ENCODE results near the gene PLEKHA6. TPM values are rescaled to one million over a fixed set of nuclear protein-coding genes. Genes with fewer than 3 reads are reported as not detected.

Gene PLEKHA6
- total RNA-seq, 1 experiment from 2014 or later: 2.1 TPM

- Histone ChIP-seq H3K9ac (ENCODE audit: extremely low read depth, insufficient read length, low read length) (no peak overlapping the region), H2BK20ac (ENCODE audit: low read depth, low read length, poor library complexity, severe bottlenecking) (no peak overlapping the region), H3K14ac (ENCODE audit: insufficient read depth, low read length) (no peak overlapping the region), H2AFZ (ENCODE audit: low read length) (no peak overlapping the region), H3K4me1 (ENCODE audit: insufficient read depth, low read length) (peaks cover 7% of the 10 kb centered on the region), H3K79me2 (ENCODE audit: insufficient read depth, low read length) (no peaks in the 10 kb centered on the region), H3K27ac (ENCODE audit: insufficient read length, low read depth, low read length) (no peak overlapping the region), H4K91ac (ENCODE audit: insufficient read length, low read depth, low read length) (no peak overlapping the region), H2BK120ac (ENCODE audit: low read depth, low read length, poor library complexity, severe bottlenecking) (no peak overlapping the region), H3K27me3 (ENCODE audit: insufficient read depth, low read length) (no peaks in the 10 kb centered on the region), H2BK15ac (ENCODE audit: low read depth, low read length) (no peak overlapping the region), H3T11ph (ENCODE audit: low read length) (no peak overlapping the region), H3K23me2 (ENCODE audit: insufficient read length, low read depth, low read length, poor library complexity, severe bottlenecking) (no peaks in the 10 kb centered on the region), H3K18ac (ENCODE audit: insufficient read length, low read depth, low read length) (no peak overlapping the region), H4K8ac (replicated peaks; ENCODE audit: insufficient read length, low read depth, low read length) (no peak overlapping the region), H4K5ac (ENCODE audit: insufficient read length, low read depth, low read length) (no peak overlapping the region), H2AK5ac (ENCODE audit: insufficient read length, low read length) (no peak overlapping the region), H2BK5ac (ENCODE audit: insufficient read length, low read length) (no peak overlapping the region), H3K4me2 (ENCODE audit: insufficient read depth, insufficient read length, low read length) (peak overlapping the region; percentile 16), H4K20me1 (ENCODE audit: control insufficient read depth, insufficient read depth, insufficient read length) (no peaks in the 10 kb centered on the region), H3K4ac (ENCODE audit: low read depth, low read length) (no peak overlapping the region), H3K79me1 (ENCODE audit: insufficient read depth, low read depth, low read length, poor library complexity, severe bottlenecking) (no peaks in the 10 kb centered on the region), H2BK12ac (ENCODE audit: insufficient read length, low read depth, low read length) (no peak overlapping the region), H3K56ac (ENCODE audit: insufficient read length, low read depth, low read length) (no peak overlapping the region), H3K9me3 (ENCODE audit: control insufficient read depth, low read depth, low read length) (no peaks in the 10 kb centered on the region), H3K23ac (ENCODE audit: insufficient read length, low read depth, low read length) (no peak overlapping the region)
- H3K4me1 Mint-ChIP-seq: peaks cover 40 to 48% of the 10 kb centered on the region in 2 experiments
- peak overlapping the region; percentile 68 to 97 (median 92); a peak in 6 of 7 replicates for H3K27ac Mint-ChIP-seq
- WGBS (ENCODE audit: extremely low coverage, insufficient read length, low lambda C conversion rate): no CpG with 5 or more reads among the region's 5 CpGs
- H3K9me3 Mint-ChIP-seq: no peaks in the 10 kb centered on the region
- TF ChIP-seq CTCF (conservative IDR thresholded peaks at IDR 0.05): no peak
- peaks cover 0 to 14% (median 0%) of the 10 kb centered on the region in 3 experiments; a peak in 3 of 7 replicates for H3K36me3 Mint-ChIP-seq (ENCODE audit: insufficient read depth in 1 of 3, low read depth in 3 of 3)
- peak overlapping the region in 1 of 2 experiments; percentile 61; a peak in 3 of 5 replicates for H3K4me3 Mint-ChIP-seq
- H3K27me3 Mint-ChIP-seq (ENCODE audit: low read depth): no peaks in the 10 kb centered on the region
- DNase-seq: peak; percentile 45
Observed at GRCh38 chr1:204255966-204256365, 103.8 kb downstream of the PLEKHA6 start.
